HEK293 (cell line): ENCODE results near the gene GCNT4.

ENCODE experiments used
- CTCF ChIA-PET: fragments of 350-600 bp; formaldehyde crosslinking; extraction: SDS; loops from one replicate; lab custom pipeline; 2021; ENCODE audit warnings: antibody characterized with exemption; lab: Yijun Ruan, JAX
- POLR2A ChIA-PET: fragments of 300-600 bp; formaldehyde crosslinking; extraction: SDS; loops from one replicate; lab custom pipeline; 2020; ENCODE audit warnings: antibody characterized with exemption, inconsistent platforms; lab: Yijun Ruan, JAX
- H3K27ac ChIP-seq: fragments of 200-500 bp; sonication (Bioruptor generic); 2 replicates; pipeline ENCODE4 v1.5.1; 2014; ENCODE audit warnings: low read depth, low read length, control low read depth, inconsistent platforms; ENCODE audit errors: extremely low read depth
- H3K36me3 ChIP-seq, 2 experiments: fragments of 200-500 bp in 1 of 2; sonication (Bioruptor generic) in 1 of 2; 1 replicate in 1 of 2; 2 replicates in 1 of 2; pipeline ENCODE4 v1.5.1; 2014 to 2017; ENCODE audit warnings: inconsistent platforms in 2 of 2, low read length in 2 of 2; ENCODE audit not compliant: control insufficient read depth in 2 of 2, insufficient read depth in 1 of 2
- H3K4me1 ChIP-seq: fragments of 200-500 bp; sonication (Bioruptor generic); 2 replicates; pipeline ENCODE4 v1.5.1; 2014; ENCODE audit warnings: mild to moderate bottlenecking, low read length, inconsistent platforms; ENCODE audit not compliant: control insufficient read depth, insufficient read depth
- H3K4me3 ChIP-seq: 2 replicates; pipeline ENCODE4 v1.5.1; 2011; ENCODE audit warnings: low read depth, mild to moderate bottlenecking, control low read depth, low read length, moderate library complexity
- H3K9me3 ChIP-seq: fragments of 200-500 bp; sonication (Bioruptor generic); 2 replicates; pipeline ENCODE4 v1.5.1; 2014; ENCODE audit warnings: low read depth, low read length, inconsistent platforms; ENCODE audit not compliant: control insufficient read depth, insufficient read depth
- KLF7 ChIP-seq: fragments of 450-650 bp; formaldehyde crosslinking; IDR thresholded peaks from 2 replicates; pipeline ENCODE4 v1.5.1; 2016; ENCODE audit warnings: missing biosample characterization, missing genetic modification characterization, borderline replicate concordance
- REST ChIP-seq: fragments of 450-650 bp; formaldehyde crosslinking; IDR thresholded peaks from 2 replicates; pipeline ENCODE4 v1.5.1; 2016; ENCODE audit warnings: missing biosample characterization, missing genetic modification characterization
- SCRT2 ChIP-seq: fragments of 450-650 bp; formaldehyde crosslinking; IDR thresholded peaks from 2 replicates; pipeline ENCODE4 v1.5.1; 2016; ENCODE audit warnings: missing biosample characterization, missing genetic modification characterization
- TRIM28 ChIP-seq: IDR thresholded peaks from 2 replicates; pipeline ENCODE4 v1.6.1; 2011; ENCODE audit warnings: low read length, control low read depth, borderline replicate concordance
- ZFP37 ChIP-seq: fragments of 450-650 bp; formaldehyde crosslinking; IDR thresholded peaks from 2 replicates; pipeline ENCODE4 v1.5.1; 2016; ENCODE audit warnings: missing biosample characterization, missing genetic modification characterization
- ZNF10 ChIP-seq: fragments of 450-650 bp; formaldehyde crosslinking; IDR thresholded peaks from 2 replicates; pipeline ENCODE4 v1.5.1; 2017; ENCODE audit warnings: missing biosample characterization, missing genetic modification characterization
- ZNF148 ChIP-seq: fragments of 450-650 bp; formaldehyde crosslinking; IDR thresholded peaks from 2 replicates; pipeline ENCODE4 v1.5.0; 2017; ENCODE audit warnings: missing biosample characterization, missing genetic modification characterization, borderline replicate concordance
- ZNF16 ChIP-seq: fragments of 450-650 bp; formaldehyde crosslinking; IDR thresholded peaks from 2 replicates; pipeline ENCODE4 v1.5.1; 2016; ENCODE audit warnings: low read depth, missing biosample characterization, missing genetic modification characterization
- ZNF175 ChIP-seq: fragments of 450-650 bp; formaldehyde crosslinking; IDR thresholded peaks from 2 replicates; pipeline ENCODE4 v1.5.1; 2016; ENCODE audit warnings: missing biosample characterization, missing genetic modification characterization
- ZNF202 ChIP-seq: fragments of 450-650 bp; formaldehyde crosslinking; IDR thresholded peaks from 2 replicates; pipeline ENCODE4 v1.5.1; 2016; ENCODE audit warnings: missing biosample characterization, missing genetic modification characterization, borderline replicate concordance
- ZNF266 ChIP-seq: fragments of 450-650 bp; formaldehyde crosslinking; IDR thresholded peaks from 2 replicates; pipeline ENCODE4 v1.5.1; 2016; ENCODE audit warnings: missing biosample characterization, missing genetic modification characterization, low read depth
- ZNF280D ChIP-seq: fragments of 450-650 bp; formaldehyde crosslinking; IDR thresholded peaks from 2 replicates; pipeline ENCODE4 v1.5.1; 2016; ENCODE audit warnings: missing biosample characterization, missing genetic modification characterization
- ZNF341 ChIP-seq: fragments of 450-650 bp; formaldehyde crosslinking; IDR thresholded peaks from 2 replicates; pipeline ENCODE4; 2016; ENCODE audit warnings: low read depth, missing biosample characterization, missing genetic modification characterization
- ZNF354C ChIP-seq: fragments of 450-650 bp; formaldehyde crosslinking; IDR thresholded peaks from 2 replicates; pipeline ENCODE4 v1.5.1; 2016; ENCODE audit warnings: missing biosample characterization, missing genetic modification characterization, low read depth, borderline replicate concordance
- ZNF514 ChIP-seq: fragments of 450-650 bp; formaldehyde crosslinking; IDR thresholded peaks from 2 replicates; pipeline ENCODE4 v1.5.1; 2016; ENCODE audit warnings: missing biosample characterization, missing genetic modification characterization
- ZNF555 ChIP-seq: fragments of 450-650 bp; formaldehyde crosslinking; conservative IDR thresholded peaks from 2 replicates; pipeline ENCODE4 v1.5.1; 2017; ENCODE audit warnings: missing biosample characterization, mild to moderate bottlenecking, missing genetic modification characterization, inconsistent platforms
- ZNF624 ChIP-seq: fragments of 450-650 bp; formaldehyde crosslinking; IDR thresholded peaks from 2 replicates; pipeline ENCODE4 v1.5.1; 2017; ENCODE audit warnings: missing biosample characterization, missing genetic modification characterization
- ZNF704 ChIP-seq: fragments of 450-650 bp; formaldehyde crosslinking; IDR thresholded peaks from 2 replicates; pipeline ENCODE4 v1.5.1; 2016; ENCODE audit warnings: missing biosample characterization, missing genetic modification characterization
- ZNF843 ChIP-seq: fragments of 450-650 bp; formaldehyde crosslinking; IDR thresholded peaks from 2 replicates; pipeline ENCODE4 v1.5.1; 2016; ENCODE audit warnings: missing biosample characterization, missing genetic modification characterization
- TF ChIP-seq, protein P1 (sequence below): fragments of 450-650 bp; IDR thresholded peaks from 2 replicates; pipeline ENCODE4 v1.5.1; 2018; ENCODE audit warnings: missing biosample characterization, missing genetic modification characterization

GCNT4 gene

DNA sequence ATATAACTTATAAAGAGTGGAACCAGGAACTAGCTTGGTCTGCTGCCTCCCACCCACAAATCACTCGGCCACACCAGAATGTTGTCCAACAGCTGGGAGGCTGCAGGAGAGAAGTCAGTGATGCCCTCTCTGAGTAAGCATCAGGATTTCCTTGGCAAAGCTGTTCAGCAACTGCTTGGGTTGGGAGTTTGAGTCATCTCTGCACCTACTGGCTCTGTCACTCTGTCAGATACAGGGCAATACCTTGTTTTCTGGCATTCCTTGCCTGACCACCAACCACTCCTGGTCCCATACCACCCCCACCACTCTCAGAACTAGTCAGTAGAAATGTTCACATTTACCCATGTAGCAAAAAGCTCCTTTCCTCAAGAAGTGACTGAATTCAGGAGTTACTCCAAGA, 36.8 kb upstream of the GCNT4 start:
- Histone ChIP-seq H3K4me3 (no peak overlapping the region), H3K9me3 (no peaks in the 10 kb centered on the region), H3K36me3 (no peaks in the 10 kb centered on the region), H3K27ac (no peak overlapping the region), H3K4me1 (no peaks in the 10 kb centered on the region)
- TF ChIP-seq ZNF555 (no peak), ZNF354C (tag by site-specific recombination) (no peak), ZNF280D (tag by site-specific recombination) (no peak), ZNF10 (tag by site-specific recombination) (no peak), ZNF514 (no peak), ZNF148 (tag by site-specific recombination) (no peak), ZNF266 (tag by site-specific recombination) (no peak), ZNF624 (tag by site-specific recombination) (no peak), KLF7 (tag by site-specific recombination) (no peak), ZNF202 (tag by site-specific recombination) (no peak), ZNF16 (tag by site-specific recombination) (no peak), REST (tag by site-specific recombination) (no peak), ZNF175 (tag by site-specific recombination) (no peak), ZNF843 (tag by site-specific recombination) (no peak), ZNF341 (no peak), TRIM28 (no peak), SCRT2 (tag by site-specific recombination) (no peak), ZFP37 (tag by site-specific recombination) (no peak), ZNF704 (no peak)
- TF ChIP-seq, protein P1, sequence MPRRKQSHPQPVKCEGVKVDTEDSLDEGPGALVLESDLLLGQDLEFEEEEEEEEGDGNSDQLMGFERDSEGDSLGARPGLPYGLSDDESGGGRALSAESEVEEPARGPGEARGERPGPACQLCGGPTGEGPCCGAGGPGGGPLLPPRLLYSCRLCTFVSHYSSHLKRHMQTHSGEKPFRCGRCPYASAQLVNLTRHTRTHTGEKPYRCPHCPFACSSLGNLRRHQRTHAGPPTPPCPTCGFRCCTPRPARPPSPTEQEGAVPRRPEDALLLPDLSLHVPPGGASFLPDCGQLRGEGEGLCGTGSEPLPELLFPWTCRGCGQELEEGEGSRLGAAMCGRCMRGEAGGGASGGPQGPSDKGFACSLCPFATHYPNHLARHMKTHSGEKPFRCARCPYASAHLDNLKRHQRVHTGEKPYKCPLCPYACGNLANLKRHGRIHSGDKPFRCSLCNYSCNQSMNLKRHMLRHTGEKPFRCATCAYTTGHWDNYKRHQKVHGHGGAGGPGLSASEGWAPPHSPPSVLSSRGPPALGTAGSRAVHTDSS = no peak
- ChIA-PET CTCF (interaction anchor here (0.6 kb wide), 1 partner anchor 1552 kb away, joined by 3 read pairs; no protein-coding TSS in a partner anchor), POLR2A (no interaction called here)
